Fibroblast of pulmonary artery (primary cell): ENCODE results near the gene CTIF.

ENCODE experiments used
- DNase-seq: peaks from one replicate; pipeline ENCODE4 v3.0.0-alpha.2; 2010; ENCODE audit warnings: low read depth
- H3K4me3 ChIP-seq: replicated peaks from 2 replicates; pipeline ENCODE4 v1.5.1; 2011; ENCODE audit warnings: low read depth, mild to moderate bottlenecking, control low read depth, low read length, moderate library complexity
- TF ChIP-seq, protein P1 (sequence below): IDR thresholded peaks from 2 replicates; pipeline ENCODE4 v1.5.1; 2011; ENCODE audit warnings: mild to moderate bottlenecking, control low read depth, low read length, inconsistent platforms; ENCODE audit errors: missing control alignments

Gene CTIF

GRCh38 chr18:48893608-48894600 lies 355.1 kb downstream of the CTIF start:
- TF ChIP-seq, protein P1, sequence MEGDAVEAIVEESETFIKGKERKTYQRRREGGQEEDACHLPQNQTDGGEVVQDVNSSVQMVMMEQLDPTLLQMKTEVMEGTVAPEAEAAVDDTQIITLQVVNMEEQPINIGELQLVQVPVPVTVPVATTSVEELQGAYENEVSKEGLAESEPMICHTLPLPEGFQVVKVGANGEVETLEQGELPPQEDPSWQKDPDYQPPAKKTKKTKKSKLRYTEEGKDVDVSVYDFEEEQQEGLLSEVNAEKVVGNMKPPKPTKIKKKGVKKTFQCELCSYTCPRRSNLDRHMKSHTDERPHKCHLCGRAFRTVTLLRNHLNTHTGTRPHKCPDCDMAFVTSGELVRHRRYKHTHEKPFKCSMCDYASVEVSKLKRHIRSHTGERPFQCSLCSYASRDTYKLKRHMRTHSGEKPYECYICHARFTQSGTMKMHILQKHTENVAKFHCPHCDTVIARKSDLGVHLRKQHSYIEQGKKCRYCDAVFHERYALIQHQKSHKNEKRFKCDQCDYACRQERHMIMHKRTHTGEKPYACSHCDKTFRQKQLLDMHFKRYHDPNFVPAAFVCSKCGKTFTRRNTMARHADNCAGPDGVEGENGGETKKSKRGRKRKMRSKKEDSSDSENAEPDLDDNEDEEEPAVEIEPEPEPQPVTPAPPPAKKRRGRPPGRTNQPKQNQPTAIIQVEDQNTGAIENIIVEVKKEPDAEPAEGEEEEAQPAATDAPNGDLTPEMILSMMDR, result no peak
- no peak overlapping the region for H3K4me3 ChIP-seq
- no peak for DNase-seq

DNA sequence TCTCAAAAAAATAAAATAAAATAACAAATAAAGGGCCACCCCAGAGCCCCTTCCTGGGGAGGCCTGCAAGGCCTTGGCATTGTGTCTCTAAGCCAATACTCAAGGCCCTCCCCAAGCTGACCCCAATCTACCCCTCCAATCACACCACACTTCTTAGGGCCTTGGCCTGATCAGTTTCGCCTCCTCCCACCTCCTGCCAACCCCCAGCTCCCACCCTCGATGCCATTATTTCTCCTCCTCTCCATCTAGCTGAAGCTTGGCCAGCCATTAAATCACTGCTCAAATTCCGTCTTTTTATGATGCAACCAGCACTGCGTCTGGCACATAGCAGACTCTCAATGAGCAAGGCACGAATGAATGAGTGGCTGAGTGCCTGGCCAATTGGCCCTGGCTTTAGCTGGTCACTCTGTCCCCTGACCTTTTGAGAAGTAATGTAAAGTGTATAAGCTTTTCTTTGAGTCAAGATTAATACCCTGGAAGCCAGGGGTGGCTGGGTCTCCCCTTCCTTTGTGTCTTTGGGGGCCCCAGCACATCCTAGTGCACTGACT lies 356.0 kb downstream of the CTIF start:
- TF ChIP-seq, protein P1, result no peak
- DNase-seq, result no peak
- no peak overlapping the region for H3K4me3 ChIP-seq

- H3K4me3 ChIP-seq, result no peak overlapping the region
- TF ChIP-seq, protein P1, result no peak
- no peak for DNase-seq
Observed at GRCh38 chr18:48896326-48896874, 357.6 kb downstream of the CTIF start.

DNA sequence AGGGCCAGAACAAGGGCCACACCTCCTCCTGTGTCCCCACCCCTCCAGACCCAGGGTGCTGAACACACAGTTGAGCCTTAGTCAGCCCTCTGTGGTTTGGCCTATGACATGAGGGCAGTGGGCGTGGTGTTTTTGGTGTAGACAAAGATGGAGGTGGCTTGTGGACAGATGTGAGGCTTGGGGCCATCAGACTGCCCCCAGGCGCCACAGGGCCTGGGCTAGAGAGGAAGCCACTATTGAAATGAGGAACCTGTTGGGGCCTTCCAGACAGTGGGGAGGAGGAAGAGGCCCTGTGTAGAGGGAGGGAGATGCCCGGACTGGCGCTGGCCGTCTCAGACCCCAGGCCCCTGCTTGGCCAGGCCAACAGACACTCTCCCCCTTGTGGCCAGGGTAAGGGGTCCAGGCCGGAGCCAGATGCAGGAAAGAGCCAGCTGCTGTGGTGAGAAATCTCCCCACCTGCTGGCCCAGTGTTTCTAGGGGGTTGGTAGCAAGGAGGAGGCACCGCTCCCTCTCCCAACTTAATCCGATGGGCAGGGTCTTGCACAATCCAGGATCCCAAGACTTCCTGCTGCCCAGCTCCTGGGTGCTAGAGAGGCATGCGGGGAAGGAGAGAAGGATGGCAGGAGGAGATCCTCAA lies 358.2 kb downstream of the CTIF start:
- no peak overlapping the region for H3K4me3 ChIP-seq
- TF ChIP-seq, protein P1, result no peak
- no peak for DNase-seq

- H3K4me3 ChIP-seq, result no peak overlapping the region
- DNase-seq, result peak; percentile 43
- TF ChIP-seq, protein P1, result no peak
Observed at GRCh38 chr18:48897531-48897930, 358.7 kb downstream of the CTIF start.

- TF ChIP-seq, protein P1, result no peak
- no peak for DNase-seq
- H3K4me3 ChIP-seq, result no peak overlapping the region
Observed at GRCh38 chr18:48898521-48898920, 359.7 kb downstream of the CTIF start.
